HepG2 (cell line): ENCODE data around the gene NOCT. TPM values are rescaled to one million over a fixed set of nuclear protein-coding genes. Genes with fewer than 3 reads are reported as not detected.

Experiments
- ATAC-seq: fragments of 200-7000 bp; cut with Tn5 transposase; 3 replicates; pipeline ENCODE4 v1.9.1; 2020; ENCODE audit warnings: mild to moderate bottlenecking, moderate library complexity
- BruUV-seq: library from RNA; stranded (reverse); fragments of 400-500 nt; replicated peaks from 2 replicates; lab custom pipeline; 2021; lab: Mats Ljungman, UMichigan
- CTCF ChIA-PET: fragments of 300-600 bp; formaldehyde crosslinking; extraction: SDS; loops from one replicate; lab custom pipeline; 2021; ENCODE audit warnings: low total read pairs, inconsistent platforms, low intra/inter-chr PET ratio; lab: Yijun Ruan, JAX
- POLR2A ChIA-PET: fragments of 350-600 bp; sonication (Branson Sonifier 250); formaldehyde crosslinking; loops from one replicate; lab custom pipeline; 2020; ENCODE audit warnings: antibody characterized with exemption, inconsistent platforms; lab: Yijun Ruan, JAX
- DNase-seq: peaks from one replicate; pipeline ENCODE4 v3.0.0-alpha.2; 2015; ENCODE audit warnings: low spot score
- FAIRE-seq: peaks from 3 replicates; lab custom pipeline; 2011; peaks lifted over from hg19 to GRCh38; lab: Jason Lieb, UNC
- H2AFZ ChIP-seq: one replicate; pipeline ENCODE4 v1.6.1; 2011; ENCODE audit warnings: low read length, inconsistent platforms
- H3K27ac ChIP-seq: fragments of 300-600 bp; 3 replicates; pipeline ENCODE4 v1.8.0; 2011; ENCODE audit warnings: mixed run types, mild to moderate bottlenecking, mixed read lengths, low read length, inconsistent platforms; ENCODE audit not compliant: insufficient read depth; ENCODE audit errors: extremely low read length
- H3K27me3 ChIP-seq, 2 experiments: fragments of 200-600 bp in 1 of 2; 2 replicates in 1 of 2; 3 replicates in 1 of 2; pipeline versions ENCODE4 v1.6.0 to v1.8.0; 2011; ENCODE audit warnings: low read length in 2 of 2, mild to moderate bottlenecking in 2 of 2, moderate library complexity in 2 of 2, inconsistent platforms in 1 of 2; ENCODE audit not compliant: insufficient read depth in 2 of 2, control insufficient read depth in 1 of 2
- H3K36me3 ChIP-seq, 2 experiments: fragments of 200-600 bp in 1 of 2; replicated peaks in 1 of 2; 2 replicates in 1 of 2; 3 replicates in 1 of 2; pipeline versions ENCODE4 v1.5.1 to v1.8.0; 2011; ENCODE audit warnings: low read length in 2 of 2, inconsistent platforms in 1 of 2; ENCODE audit not compliant: insufficient read depth in 2 of 2, control insufficient read depth in 1 of 2
- H3K4me1 ChIP-seq: 2 replicates; pipeline ENCODE4 v1.5.1; 2012; ENCODE audit warnings: low read length, inconsistent platforms; ENCODE audit not compliant: insufficient read depth
- H3K4me2 ChIP-seq: 2 replicates; pipeline ENCODE4 v1.6.0; 2011; ENCODE audit warnings: low read depth, low read length, inconsistent platforms
- H3K4me3 ChIP-seq, 3 experiments: fragments of 200-600 bp in 1 of 3; sonication (generic), shearing (Covaris generic) in 1 of 3; replicated peaks in 1 of 3; 2 replicates each; pipeline ENCODE4 v1.5.1; 2011 to 2016; ENCODE audit warnings: low read length in 3 of 3, inconsistent platforms in 2 of 3, low read depth in 2 of 3, mild to moderate bottlenecking in 2 of 3, control low read depth in 1 of 3, mixed read lengths in 1 of 3; ENCODE audit not compliant: insufficient read depth in 1 of 3
- H3K79me2 ChIP-seq: one replicate; pipeline ENCODE4 v1.6.1; 2011; ENCODE audit warnings: low read length, inconsistent platforms; ENCODE audit not compliant: insufficient read depth
- H3K9ac ChIP-seq: 2 replicates; pipeline ENCODE4 v1.6.0; 2011; ENCODE audit warnings: mild to moderate bottlenecking, low read depth, low read length, inconsistent platforms; ENCODE audit not compliant: insufficient read depth
- H3K9me3 ChIP-seq: 2 replicates; pipeline ENCODE4 v1.5.1; 2012; ENCODE audit warnings: mild to moderate bottlenecking, low read length
- H4K20me1 ChIP-seq: 2 replicates; pipeline ENCODE4 v1.6.0; 2011; ENCODE audit warnings: inconsistent platforms, mild to moderate bottlenecking, low read length, moderate library complexity; ENCODE audit not compliant: insufficient read depth
- ARHGAP35 ChIP-seq: sonication (generic); formaldehyde crosslinking; IDR thresholded peaks from 2 replicates; pipeline ENCODE4 v1.9.0; 2022; ENCODE audit warnings: mild to moderate bottlenecking, inconsistent platforms, moderate library complexity, missing genetic modification reagents, borderline replicate concordance
- DMAP1 ChIP-seq: IDR thresholded peaks from 2 replicates; pipeline ENCODE4 v1.6.1; 2016
- FOXK2 ChIP-seq: fragments of 450-650 bp; IDR thresholded peaks from 2 replicates; pipeline ENCODE4 v1.6.1; 2016
- FOXM1 ChIP-seq: sonication (generic); formaldehyde crosslinking; IDR thresholded peaks from 2 replicates; pipeline ENCODE4 v1.5.0; 2020; ENCODE audit warnings: missing genetic modification reagents
- GATAD2A ChIP-seq: IDR thresholded peaks from 2 replicates; pipeline ENCODE4 v1.6.1; 2016
- KDM6A ChIP-seq: IDR thresholded peaks from 2 replicates; pipeline ENCODE4 v1.6.1; 2016; ENCODE audit warnings: low read depth
- MBNL3 ChIP-seq: fragments of 250-450 bp; sonication (Bioruptor Pico); conservative IDR thresholded peaks from 2 replicates; pipeline ENCODE4 v1.8.0; 2022; ENCODE audit warnings: mild to moderate bottlenecking, inconsistent platforms
- NFIC ChIP-seq: IDR thresholded peaks from 2 replicates; pipeline ENCODE4 v1.6.1; 2012; ENCODE audit warnings: mild to moderate bottlenecking, low read length, inconsistent platforms
- PAX8 ChIP-seq: sonication (generic); formaldehyde crosslinking; IDR thresholded peaks from 2 replicates; pipeline ENCODE4 v1.8.0; 2022; ENCODE audit warnings: mild to moderate bottlenecking, missing genetic modification reagents, borderline replicate concordance
- SNAPC5 ChIP-seq: sonication (generic); formaldehyde crosslinking; IDR thresholded peaks from 2 replicates; pipeline ENCODE4 v1.8.1; 2023; ENCODE audit warnings: mild to moderate bottlenecking, missing genetic modification reagents, borderline replicate concordance
- SOX6 ChIP-seq, 2 experiments: fragments of 450-650 bp in 1 of 2; sonication (generic) in 1 of 2; formaldehyde crosslinking in 1 of 2; IDR thresholded peaks; 2 replicates each; pipeline versions ENCODE4 v1.4.0 to v1.6.1; 2017 to 2020; ENCODE audit warnings: antibody characterized with exemption in 1 of 2, mild to moderate bottlenecking in 1 of 2, missing genetic modification reagents in 1 of 2
- TARDBP ChIP-seq: sonication (generic); formaldehyde crosslinking; IDR thresholded peaks from 2 replicates; pipeline ENCODE4 v1.8.0; 2022; ENCODE audit warnings: mild to moderate bottlenecking, missing genetic modification reagents
- TCF12 ChIP-seq, 2 experiments: fragments of 450-650 bp in 1 of 2; sonication (generic) in 1 of 2; formaldehyde crosslinking in 1 of 2; IDR thresholded peaks; 2 replicates each; pipeline versions ENCODE4 v1.6.1 to v1.8.0; 2017 to 2022; ENCODE audit warnings: antibody characterized with exemption in 1 of 2, mild to moderate bottlenecking in 1 of 2, missing genetic modification reagents in 1 of 2, moderate library complexity in 1 of 2
- TSC22D2 ChIP-seq: sonication (generic); formaldehyde crosslinking; IDR thresholded peaks from 2 replicates; pipeline ENCODE4 v1.5.1; 2020; ENCODE audit warnings: missing genetic modification reagents, mild to moderate bottlenecking, borderline replicate concordance
- ZBTB7A ChIP-seq: sonication (generic); formaldehyde crosslinking; IDR thresholded peaks from 2 replicates; pipeline ENCODE4 v1.8.0; 2022; ENCODE audit warnings: mild to moderate bottlenecking, missing genetic modification reagents
- ZNF296 ChIP-seq: sonication (generic); formaldehyde crosslinking; conservative IDR thresholded peaks from 2 replicates; pipeline ENCODE4 v1.5.0; 2020; ENCODE audit warnings: mild to moderate bottlenecking, missing genetic modification reagents
- WGBS: methylation state at CpG from one replicate; pipeline ENCODE4 v1.1.6; 2017; ENCODE audit warnings: low lambda C conversion rate; 5-methylcytosine and 5-hydroxymethylcytosine counted together
- in situ Hi-C: cut with HindIII; loops from 2 replicates; pipeline ENCODE4 v1.10.0; 2017; ENCODE audit warnings: low pct_unique_long_range_greater_than_20kb; ENCODE audit not compliant: extremely low pct_ligation_motif_present
- intact Hi-C: fragments of 100-400 bp; cut with micrococcal nuclease; formaldehyde crosslinking; loops from one replicate; pipeline ENCODE4 v1.10.0; 2022; ENCODE audit not compliant: unreplicated experiment
- polyA plus RNA-seq, 8 experiments: library from polyadenylated mRNA; depleted of rRNA in 3 of 8; stranded (reverse) in 7 of 8; unstranded in 1 of 8; fragments of >200 nt; fragmentation: Illumina TruSeq in 4 of 8; extraction: Trizol in 4 of 8; gene quantifications; 2 replicates each; pipeline versions ENCODE4 v1.2.1 to v1.2.3, GENCODE V29; 2011 to 2016; ENCODE audit warnings: low read depth in 4 of 8, missing spikeins in 1 of 8, mixed read lengths in 1 of 8; ENCODE audit not compliant: insufficient read depth in 1 of 8
- total RNA-seq, 5 experiments: library from RNA; depleted of rRNA; stranded (reverse); fragments of >200 nt; fragmentation: Illumina TruSeq; extraction: Trizol; gene quantifications; 2 replicates each; pipeline ENCODE4 v1.2.3, GENCODE V29; 2016; ENCODE audit warnings: low read depth in 1 of 5
- TF ChIP-seq, protein P1 (sequence below): sonication (generic); formaldehyde crosslinking; IDR thresholded peaks from 2 replicates; pipeline ENCODE4 v1.5.0; 2020; ENCODE audit warnings: mild to moderate bottlenecking, missing genetic modification reagents, moderate library complexity
- TF ChIP-seq, protein P2 (sequence below): sonication (generic); formaldehyde crosslinking; IDR thresholded peaks from 2 replicates; pipeline ENCODE4 v1.5.0; 2020; ENCODE audit warnings: mild to moderate bottlenecking, missing genetic modification reagents
- TF ChIP-seq, protein P3 (sequence below): IDR thresholded peaks from 2 replicates; pipeline ENCODE4 v1.6.1; 2016; ENCODE audit warnings: low read depth, borderline replicate concordance

The NOCT gene
- total and polyA plus RNA-seq, 2 of the 13 experiments (the other 11 are each of a cell fraction or from before 2014, with no cell fraction given) = 3.6 to 13.1 TPM

GRCh38 chr4:139018971-139019758 lies 3.6 kb downstream of the NOCT start:
- H3K4me1 ChIP-seq = peaks cover 43% of the 10 kb centered on the region
- no peak overlapping the region for H3K27ac ChIP-seq
- H3K36me3 ChIP-seq = peaks cover 0 to 2% of the 10 kb centered on the region in 2 experiments; a peak in 2 of 5 replicates
- no peak overlapping the region for H3K9ac ChIP-seq
- H3K4me2 ChIP-seq = peak overlapping the region; percentile 93; the same call in 1 of the 2 replicates
- H3K27me3 ChIP-seq = no peaks in the 10 kb centered on the region; a peak in 1 of 5 replicates
- WGBS = 89% methylated on average over 10 of the region's 10 CpGs
- no peak overlapping the region for H2AFZ ChIP-seq
- intact Hi-C loops (loop anchor here (5.0 kb wide), 1 partner anchor 283 kb away; the partner anchor contains the start of genes NAA15 and NDUFC1), in situ Hi-C loops (no loop called here)
- ATAC-seq (no peak), DNase-seq (no peak), FAIRE-seq (no peak)
- H3K4me3 ChIP-seq = peak overlapping the region in 1 of 3 experiments; percentile 21; a peak in 2 of 6 replicates
- H3K9me3 ChIP-seq = no peaks in the 10 kb centered on the region
- ChIA-PET POLR2A (interaction anchor here (1.8 kb wide), 1 partner anchor 11 kb away, joined by 5 read pairs; no protein-coding TSS in a partner anchor), CTCF (no interaction called here)
- no TSS peak for BruUV-seq
- peaks cover 16% of the 10 kb centered on the region for H4K20me1 ChIP-seq
- TF ChIP-seq, protein P1, sequence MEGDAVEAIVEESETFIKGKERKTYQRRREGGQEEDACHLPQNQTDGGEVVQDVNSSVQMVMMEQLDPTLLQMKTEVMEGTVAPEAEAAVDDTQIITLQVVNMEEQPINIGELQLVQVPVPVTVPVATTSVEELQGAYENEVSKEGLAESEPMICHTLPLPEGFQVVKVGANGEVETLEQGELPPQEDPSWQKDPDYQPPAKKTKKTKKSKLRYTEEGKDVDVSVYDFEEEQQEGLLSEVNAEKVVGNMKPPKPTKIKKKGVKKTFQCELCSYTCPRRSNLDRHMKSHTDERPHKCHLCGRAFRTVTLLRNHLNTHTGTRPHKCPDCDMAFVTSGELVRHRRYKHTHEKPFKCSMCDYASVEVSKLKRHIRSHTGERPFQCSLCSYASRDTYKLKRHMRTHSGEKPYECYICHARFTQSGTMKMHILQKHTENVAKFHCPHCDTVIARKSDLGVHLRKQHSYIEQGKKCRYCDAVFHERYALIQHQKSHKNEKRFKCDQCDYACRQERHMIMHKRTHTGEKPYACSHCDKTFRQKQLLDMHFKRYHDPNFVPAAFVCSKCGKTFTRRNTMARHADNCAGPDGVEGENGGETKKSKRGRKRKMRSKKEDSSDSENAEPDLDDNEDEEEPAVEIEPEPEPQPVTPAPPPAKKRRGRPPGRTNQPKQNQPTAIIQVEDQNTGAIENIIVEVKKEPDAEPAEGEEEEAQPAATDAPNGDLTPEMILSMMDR (CRISPR knock-in tag) = 0 out of 2 replicates have a peak, but pooled peaks have one; percentile 3
- TF ChIP-seq GATAD2A (CRISPR knock-in tag) (no peak), NFIC (no peak), DMAP1 (no peak), ZBTB7A (CRISPR knock-in tag) (no peak), TSC22D2 (CRISPR knock-in tag) (no peak), FOXK2 (no peak), MBNL3 (no peak), TCF12 (IDR thresholded peaks at IDR 0.05) (no peak), TCF12 (CRISPR knock-in tag; IDR thresholded peaks at IDR 0.05) (no peak), SOX6 (IDR thresholded peaks at IDR 0.05) (no peak), SOX6 (CRISPR knock-in tag; IDR thresholded peaks at IDR 0.05) (0 out of 2 replicates have a peak, but pooled peaks have one; percentile 7), FOXM1 (CRISPR knock-in tag) (no peak), ARHGAP35 (CRISPR knock-in tag) (no peak), PAX8 (no peak), SNAPC5 (CRISPR knock-in tag) (no peak), ZNF296 (CRISPR knock-in tag) (no peak), KDM6A (no peak), TARDBP (CRISPR knock-in tag) (no peak)
- TF ChIP-seq, protein P2, sequence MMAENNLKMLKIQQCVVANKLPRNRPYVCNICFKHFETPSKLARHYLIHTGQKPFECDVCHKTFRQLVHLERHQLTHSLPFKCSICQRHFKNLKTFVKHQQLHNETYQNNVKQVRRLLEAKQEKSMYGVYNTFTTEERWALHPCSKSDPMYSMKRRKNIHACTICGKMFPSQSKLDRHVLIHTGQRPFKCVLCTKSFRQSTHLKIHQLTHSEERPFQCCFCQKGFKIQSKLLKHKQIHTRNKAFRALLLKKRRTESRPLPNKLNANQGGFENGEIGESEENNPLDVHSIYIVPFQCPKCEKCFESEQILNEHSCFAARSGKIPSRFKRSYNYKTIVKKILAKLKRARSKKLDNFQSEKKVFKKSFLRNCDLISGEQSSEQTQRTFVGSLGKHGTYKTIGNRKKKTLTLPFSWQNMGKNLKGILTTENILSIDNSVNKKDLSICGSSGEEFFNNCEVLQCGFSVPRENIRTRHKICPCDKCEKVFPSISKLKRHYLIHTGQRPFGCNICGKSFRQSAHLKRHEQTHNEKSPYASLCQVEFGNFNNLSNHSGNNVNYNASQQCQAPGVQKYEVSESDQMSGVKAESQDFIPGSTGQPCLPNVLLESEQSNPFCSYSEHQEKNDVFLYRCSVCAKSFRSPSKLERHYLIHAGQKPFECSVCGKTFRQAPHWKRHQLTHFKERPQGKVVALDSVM = peak; percentile 76; the same call in 1 of the 2 replicates
- TF ChIP-seq, protein P3, sequence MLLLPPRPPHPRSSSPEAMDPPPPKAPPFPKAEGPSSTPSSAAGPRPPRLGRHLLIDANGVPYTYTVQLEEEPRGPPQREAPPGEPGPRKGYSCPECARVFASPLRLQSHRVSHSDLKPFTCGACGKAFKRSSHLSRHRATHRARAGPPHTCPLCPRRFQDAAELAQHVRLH (CRISPR knock-in tag) = no peak
- peaks cover 69% of the 10 kb centered on the region for H3K79me2 ChIP-seq
